ENCODE data around the gene DOCK1. TPM values are rescaled to one million over a fixed set of nuclear protein-coding genes. Genes with fewer than 3 reads are reported as not detected.

Gene DOCK1
- total and polyA plus RNA-seq, 3 donors from 2014 or later = 19.0 to 46.2 (median 32.0) TPM

- intact Hi-C loops (cut with DNase I; ENCODE audit: low total_unique reads) = no loop called here
Measured at GRCh38 chr10:127148066-127148932, 243.1 kb downstream of the DOCK1 start.

GRCh38 chr10:127148933-127149220 is 243.6 kb downstream of the DOCK1 start:
- intact Hi-C loops (cut with DNase I; ENCODE audit: low total_unique reads) = no loop called here
- no peak overlapping the region for H3K27ac ChIP-seq
- no peaks in the 10 kb centered on the region for H3K4me1 ChIP-seq
- H3K4me3 ChIP-seq = no peak overlapping the region
- DNase-seq = no peak
- no peaks in the 10 kb centered on the region for H3K36me3 ChIP-seq (ENCODE audit: low read depth, missing control alignments)
- H3K27me3 ChIP-seq = no peaks in the 10 kb centered on the region
- TF ChIP-seq POLR2A (IDR thresholded peaks at IDR 0.05) = no peak
- TF ChIP-seq CTCF (IDR thresholded peaks at IDR 0.05) = no peak
- 88 to 91% methylated on average over 2 of the region's 2 CpGs for WGBS, 2 donors
- H3K9me3 ChIP-seq = no peaks in the 10 kb centered on the region

More at GRCh38 chr10:127148066-127148932, 243.1 kb downstream of the DOCK1 start:
- no peak overlapping the region for H3K4me3 ChIP-seq
- TF ChIP-seq POLR2A (IDR thresholded peaks at IDR 0.05) (no peak), CTCF (IDR thresholded peaks at IDR 0.05) (no peak)
- H3K4me1 ChIP-seq = no peaks in the 10 kb centered on the region
- 77 to 82% methylated on average over 15 of the region's 15 CpGs for WGBS, 2 donors
- H3K27me3 ChIP-seq = no peaks in the 10 kb centered on the region
- no peak for DNase-seq
- H3K9me3 ChIP-seq = no peaks in the 10 kb centered on the region
- no peaks in the 10 kb centered on the region for H3K36me3 ChIP-seq (ENCODE audit: low read depth, missing control alignments)
- no peak overlapping the region for H3K27ac ChIP-seq

- intact Hi-C loops (cut with DNase I; ENCODE audit: low total_unique reads) = no loop called here
Measured at GRCh38 chr10:127149501-127150081, 244.4 kb downstream of the DOCK1 start.

GRCh38 chr10:127150136-127150535 is 244.9 kb downstream of the DOCK1 start:
- Histone ChIP-seq H3K27ac (no peak overlapping the region), H3K36me3 (ENCODE audit: low read depth, missing control alignments) (no peaks in the 10 kb centered on the region), H3K4me3 (no peak overlapping the region), H3K4me1 (no peaks in the 10 kb centered on the region), H3K27me3 (no peaks in the 10 kb centered on the region), H3K9me3 (no peaks in the 10 kb centered on the region)
- TF ChIP-seq CTCF (IDR thresholded peaks at IDR 0.05) (no peak), POLR2A (IDR thresholded peaks at IDR 0.05) (no peak)
- no peak for DNase-seq
- 92 to 94% methylated on average over 5 of the region's 5 CpGs for WGBS, 2 donors
- intact Hi-C loops (cut with DNase I; ENCODE audit: low total_unique reads) = no loop called here

More at GRCh38 chr10:127149501-127150081, 244.4 kb downstream of the DOCK1 start:
- no peaks in the 10 kb centered on the region for H3K36me3 ChIP-seq (ENCODE audit: low read depth, missing control alignments)
- no peak overlapping the region for H3K4me3 ChIP-seq
- TF ChIP-seq CTCF (IDR thresholded peaks at IDR 0.05) (no peak), POLR2A (IDR thresholded peaks at IDR 0.05) (no peak)
- WGBS, 2 donors = 83 to 87% methylated on average over 7 of the region's 7 CpGs
- H3K9me3 ChIP-seq = no peaks in the 10 kb centered on the region
- no peaks in the 10 kb centered on the region for H3K27me3 ChIP-seq
- no peak for DNase-seq
- no peak overlapping the region for H3K27ac ChIP-seq
- no peaks in the 10 kb centered on the region for H3K4me1 ChIP-seq
